Measurements from ENCODE around the gene ATP6AP2. TPM values are rescaled to one million over a fixed set of nuclear protein-coding genes. Genes with fewer than 3 reads are reported as not detected.

ATP6AP2 gene, protein sequence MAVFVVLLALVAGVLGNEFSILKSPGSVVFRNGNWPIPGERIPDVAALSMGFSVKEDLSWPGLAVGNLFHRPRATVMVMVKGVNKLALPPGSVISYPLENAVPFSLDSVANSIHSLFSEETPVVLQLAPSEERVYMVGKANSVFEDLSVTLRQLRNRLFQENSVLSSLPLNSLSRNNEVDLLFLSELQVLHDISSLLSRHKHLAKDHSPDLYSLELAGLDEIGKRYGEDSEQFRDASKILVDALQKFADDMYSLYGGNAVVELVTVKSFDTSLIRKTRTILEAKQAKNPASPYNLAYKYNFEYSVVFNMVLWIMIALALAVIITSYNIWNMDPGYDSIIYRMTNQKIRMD
- total RNA-seq: 75.7 and 94.6 TPM in 2 replicates

DNA sequence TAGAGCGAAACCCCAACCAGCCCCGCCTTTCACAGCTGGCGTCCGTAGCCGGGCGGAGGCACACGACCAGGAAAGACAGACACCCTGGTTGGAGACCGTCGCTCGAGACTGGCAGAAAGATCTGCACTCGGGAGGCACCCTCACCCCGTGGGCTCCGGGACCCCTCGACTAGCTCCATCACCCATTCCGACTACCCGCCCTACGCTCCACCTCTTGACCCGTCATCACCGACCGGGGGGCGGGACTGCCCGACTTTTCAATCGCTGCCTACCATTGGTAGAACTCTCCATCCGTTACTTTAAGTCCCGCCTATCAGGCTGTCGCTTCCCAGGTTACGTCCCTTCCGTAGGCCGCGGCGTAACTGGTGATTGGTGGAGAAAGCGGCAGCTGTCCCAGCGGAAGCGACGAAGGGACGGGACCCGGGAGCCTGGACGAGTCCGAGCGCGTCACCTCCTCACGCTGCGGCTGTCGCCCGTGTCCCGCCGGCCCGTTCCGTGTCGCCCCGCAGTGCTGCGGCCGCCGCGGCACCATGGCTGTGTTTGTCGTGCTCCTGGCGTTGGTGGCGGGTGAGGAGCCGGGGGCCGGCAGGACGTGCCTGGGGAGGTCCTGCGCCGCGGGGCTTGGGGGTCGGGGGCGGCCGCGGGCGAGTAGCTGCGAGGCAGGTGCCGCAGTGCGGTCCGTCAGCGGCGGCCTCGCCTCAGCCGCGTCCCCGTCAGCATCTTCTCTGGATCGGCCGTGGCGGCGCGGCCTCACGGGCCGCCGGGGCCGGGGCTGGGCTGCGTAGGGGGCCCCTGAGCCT is at the start of gene ATP6AP2:
Gene ATP6AP2, plus strand, starts transcription at position 434 of the 799 bp plus-strand sequence. Its CDS starts 96 bp downstream, at position 530.
- TF ChIP-seq, protein P1, sequence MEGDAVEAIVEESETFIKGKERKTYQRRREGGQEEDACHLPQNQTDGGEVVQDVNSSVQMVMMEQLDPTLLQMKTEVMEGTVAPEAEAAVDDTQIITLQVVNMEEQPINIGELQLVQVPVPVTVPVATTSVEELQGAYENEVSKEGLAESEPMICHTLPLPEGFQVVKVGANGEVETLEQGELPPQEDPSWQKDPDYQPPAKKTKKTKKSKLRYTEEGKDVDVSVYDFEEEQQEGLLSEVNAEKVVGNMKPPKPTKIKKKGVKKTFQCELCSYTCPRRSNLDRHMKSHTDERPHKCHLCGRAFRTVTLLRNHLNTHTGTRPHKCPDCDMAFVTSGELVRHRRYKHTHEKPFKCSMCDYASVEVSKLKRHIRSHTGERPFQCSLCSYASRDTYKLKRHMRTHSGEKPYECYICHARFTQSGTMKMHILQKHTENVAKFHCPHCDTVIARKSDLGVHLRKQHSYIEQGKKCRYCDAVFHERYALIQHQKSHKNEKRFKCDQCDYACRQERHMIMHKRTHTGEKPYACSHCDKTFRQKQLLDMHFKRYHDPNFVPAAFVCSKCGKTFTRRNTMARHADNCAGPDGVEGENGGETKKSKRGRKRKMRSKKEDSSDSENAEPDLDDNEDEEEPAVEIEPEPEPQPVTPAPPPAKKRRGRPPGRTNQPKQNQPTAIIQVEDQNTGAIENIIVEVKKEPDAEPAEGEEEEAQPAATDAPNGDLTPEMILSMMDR (IDR thresholded peaks at IDR 0.05; ENCODE audit: insufficient read depth, low read depth, low read length): no peak
- peak; percentile 93 for DNase-seq (ENCODE audit: low read depth)
- peak within 1 kb of the TSS; percentile 75 for H3K4me3 ChIP-seq (ENCODE audit: low read depth, low read length)

DNA sequence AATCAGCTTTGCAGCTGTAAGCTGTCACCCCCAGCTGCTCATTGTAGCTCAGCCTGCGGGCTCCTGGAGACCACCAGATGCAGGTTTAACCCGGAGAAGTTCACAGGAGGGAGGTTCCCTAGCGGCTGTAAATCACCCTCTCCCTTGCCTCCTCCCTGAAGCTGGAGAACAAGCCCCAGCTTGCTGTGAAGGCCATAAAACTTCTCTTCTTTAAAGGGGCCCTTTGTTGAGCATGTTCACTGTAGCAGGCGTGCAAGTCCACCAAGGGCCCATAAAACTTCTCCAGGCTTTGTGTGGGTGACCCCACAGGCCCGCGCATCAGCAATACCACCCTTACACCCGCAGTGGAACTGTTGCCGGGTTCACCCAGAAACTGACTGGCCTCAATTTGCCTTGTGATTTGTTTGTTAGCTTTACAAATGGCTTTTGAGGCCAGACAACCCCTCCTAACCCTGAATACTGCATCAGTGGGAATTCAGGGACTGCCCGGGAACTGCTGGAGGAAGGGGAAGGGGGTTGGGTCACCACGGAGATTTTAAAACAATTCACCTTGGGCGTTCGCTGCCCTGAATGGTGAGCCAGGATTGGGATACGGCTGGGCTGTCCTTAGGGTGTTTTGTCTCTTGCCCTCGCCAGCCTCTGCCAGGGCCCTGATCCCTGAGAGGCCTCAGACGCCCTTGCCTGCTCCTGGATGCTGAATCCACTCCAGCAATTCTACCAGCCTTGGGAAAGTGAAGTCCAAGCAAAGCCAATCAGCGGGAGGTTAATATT is 49.5 kb upstream of the ATP6AP2 start:
- TF ChIP-seq, protein P1 (IDR thresholded peaks at IDR 0.05; ENCODE audit: insufficient read depth, low read depth, low read length): no peak
- H3K4me3 ChIP-seq (ENCODE audit: low read depth, low read length): no peak overlapping the region
- no peak for DNase-seq (ENCODE audit: low read depth)

GRCh38 chrX:40537310-40537709 is 43.5 kb upstream of the ATP6AP2 start:
- no peak for DNase-seq (ENCODE audit: low read depth)
- TF ChIP-seq, protein P1 (IDR thresholded peaks at IDR 0.05; ENCODE audit: insufficient read depth, low read depth, low read length): no peak
- H3K4me3 ChIP-seq (ENCODE audit: low read depth, low read length): no peak overlapping the region

DNA sequence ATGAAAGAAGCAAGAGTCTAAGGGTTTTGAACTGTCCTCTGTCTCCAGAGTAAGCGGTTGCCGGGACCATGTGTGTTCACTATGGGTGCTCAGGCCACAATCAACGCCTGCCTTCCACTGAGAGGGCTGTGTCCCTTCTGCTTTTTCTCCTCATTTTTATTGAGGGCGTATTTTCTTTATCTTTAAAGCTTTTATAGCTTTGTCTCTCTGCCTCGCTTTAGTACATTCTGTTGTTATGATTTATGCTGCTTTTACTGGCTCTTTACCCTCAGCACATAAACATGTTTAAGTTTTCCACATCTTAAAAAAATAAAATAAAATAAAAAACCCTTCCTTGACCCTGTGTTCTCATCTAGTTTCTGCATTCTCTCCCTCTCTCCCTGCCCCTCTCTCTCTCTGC is 42.4 kb upstream of the ATP6AP2 start:
- peak; percentile 75 for DNase-seq (ENCODE audit: low read depth)
- no peak overlapping the region for H3K4me3 ChIP-seq (ENCODE audit: low read depth, low read length)
- TF ChIP-seq, protein P1 (IDR thresholded peaks at IDR 0.05; ENCODE audit: insufficient read depth, low read depth, low read length): no peak

DNA sequence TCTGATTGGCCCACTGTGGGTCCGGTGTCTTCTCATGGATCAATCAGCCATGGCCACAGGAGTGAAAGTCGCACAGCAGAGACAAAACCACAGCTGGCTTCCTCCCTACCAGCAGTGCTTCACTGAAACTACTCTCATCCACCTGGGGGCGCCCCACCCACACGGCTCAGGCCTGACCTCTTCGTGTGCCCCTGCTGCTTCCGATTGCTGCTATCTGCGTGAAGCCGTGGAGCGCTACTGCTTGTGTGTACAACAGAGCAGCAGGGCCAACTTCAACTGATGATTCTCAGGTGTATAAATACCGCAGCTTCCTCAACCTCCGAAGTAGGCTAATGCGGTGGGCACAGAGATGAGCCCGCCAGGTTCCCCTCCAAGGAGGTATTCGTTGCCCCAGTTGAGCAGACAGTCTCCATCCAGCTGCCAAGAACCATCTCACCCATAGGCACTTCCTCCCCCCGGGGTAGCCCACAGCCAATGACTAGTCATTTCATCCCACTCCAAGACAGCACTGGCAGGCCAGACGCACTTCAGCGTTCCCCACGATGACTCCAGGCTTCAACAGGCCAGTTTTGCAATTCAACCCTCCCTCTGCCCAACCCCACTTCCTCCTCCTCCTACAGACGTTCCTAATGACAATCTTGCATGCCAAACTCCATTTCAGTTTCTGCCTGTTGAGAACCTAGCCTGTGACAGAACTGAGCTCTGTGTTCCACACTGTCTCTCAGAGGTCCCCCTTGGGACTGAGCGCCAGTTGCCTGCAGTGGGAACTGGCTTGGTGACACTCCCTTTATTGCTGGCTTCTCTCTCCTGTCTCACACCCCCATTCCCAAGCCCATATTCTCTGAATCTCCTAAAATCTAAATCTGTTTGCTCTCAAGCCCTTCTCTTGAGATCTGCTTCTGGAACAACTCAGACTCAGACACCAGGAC is 41.3 kb upstream of the ATP6AP2 start:
- TF ChIP-seq, protein P1 (IDR thresholded peaks at IDR 0.05; ENCODE audit: insufficient read depth, low read depth, low read length): peak; percentile 10
- H3K4me3 ChIP-seq (ENCODE audit: low read depth, low read length): no peak overlapping the region
- peak; percentile 70 for DNase-seq (ENCODE audit: low read depth)

DNA sequence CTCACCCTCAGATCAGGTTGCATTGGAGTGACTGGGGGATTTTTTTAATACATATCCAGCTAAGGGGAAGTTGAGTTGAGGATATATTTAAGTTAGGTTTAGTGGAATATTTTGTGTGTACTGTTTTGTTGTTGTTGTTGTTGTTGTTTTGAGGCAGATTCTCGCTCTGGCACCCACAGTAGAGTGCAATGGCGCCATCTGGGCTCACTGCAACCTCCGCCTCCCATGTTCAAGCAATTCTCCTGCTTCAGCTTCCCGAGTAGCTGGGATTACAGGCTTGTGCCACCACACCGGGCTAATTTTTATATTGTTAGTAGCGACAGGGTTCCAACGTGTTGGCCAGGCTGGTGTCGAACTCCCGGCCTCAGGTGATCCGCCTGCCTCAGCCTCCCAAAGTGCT is 38.6 kb upstream of the ATP6AP2 start:
- TF ChIP-seq, protein P1 (IDR thresholded peaks at IDR 0.05; ENCODE audit: insufficient read depth, low read depth, low read length): no peak
- DNase-seq (ENCODE audit: low read depth): no peak
- H3K4me3 ChIP-seq (ENCODE audit: low read depth, low read length): no peak overlapping the region
